ENCODE measurements around the gene IMPA2.

The IMPA2 gene

DNA sequence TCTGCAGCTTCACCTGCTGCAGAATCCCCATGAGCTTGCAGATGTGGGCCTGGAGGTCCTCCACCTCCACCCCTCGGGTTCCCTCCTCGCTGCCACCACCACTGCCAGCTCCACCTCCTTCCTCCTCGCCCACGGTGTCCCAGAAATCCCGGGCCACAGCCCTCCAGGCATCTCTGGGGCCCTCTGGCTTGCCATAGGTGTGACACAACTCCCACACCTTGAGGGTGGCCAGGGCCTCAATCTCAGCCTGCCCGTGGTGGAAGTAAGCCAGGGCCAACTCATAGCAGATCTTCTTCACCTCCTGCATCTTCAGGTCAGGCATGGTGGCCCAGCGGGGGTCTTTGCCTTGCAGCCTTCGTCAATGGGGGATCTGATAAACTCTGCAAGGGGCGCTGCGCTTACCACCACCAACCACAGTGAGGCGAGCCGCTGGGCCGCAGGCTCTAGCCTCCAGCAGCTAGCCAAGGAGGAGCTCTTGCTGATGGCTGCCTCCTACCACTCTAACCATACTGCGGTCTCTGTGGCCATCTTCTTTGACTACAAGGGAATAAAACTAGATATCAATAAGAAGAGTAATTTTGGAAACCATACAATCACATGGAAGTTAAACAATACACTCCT lies 76.2 kb downstream of the IMPA2 start:
- TF ChIP-seq, protein P1, sequence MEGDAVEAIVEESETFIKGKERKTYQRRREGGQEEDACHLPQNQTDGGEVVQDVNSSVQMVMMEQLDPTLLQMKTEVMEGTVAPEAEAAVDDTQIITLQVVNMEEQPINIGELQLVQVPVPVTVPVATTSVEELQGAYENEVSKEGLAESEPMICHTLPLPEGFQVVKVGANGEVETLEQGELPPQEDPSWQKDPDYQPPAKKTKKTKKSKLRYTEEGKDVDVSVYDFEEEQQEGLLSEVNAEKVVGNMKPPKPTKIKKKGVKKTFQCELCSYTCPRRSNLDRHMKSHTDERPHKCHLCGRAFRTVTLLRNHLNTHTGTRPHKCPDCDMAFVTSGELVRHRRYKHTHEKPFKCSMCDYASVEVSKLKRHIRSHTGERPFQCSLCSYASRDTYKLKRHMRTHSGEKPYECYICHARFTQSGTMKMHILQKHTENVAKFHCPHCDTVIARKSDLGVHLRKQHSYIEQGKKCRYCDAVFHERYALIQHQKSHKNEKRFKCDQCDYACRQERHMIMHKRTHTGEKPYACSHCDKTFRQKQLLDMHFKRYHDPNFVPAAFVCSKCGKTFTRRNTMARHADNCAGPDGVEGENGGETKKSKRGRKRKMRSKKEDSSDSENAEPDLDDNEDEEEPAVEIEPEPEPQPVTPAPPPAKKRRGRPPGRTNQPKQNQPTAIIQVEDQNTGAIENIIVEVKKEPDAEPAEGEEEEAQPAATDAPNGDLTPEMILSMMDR (IDR thresholded peaks at IDR 0.05; ENCODE audit: unreplicated experiment in 3 of 3) = no peak
- no peaks in the 10 kb centered on the region for H3K9me3 Mint-ChIP-seq
- no peak overlapping the region for H3K4me3 Mint-ChIP-seq
- no peaks in the 10 kb centered on the region for H3K27me3 Mint-ChIP-seq (ENCODE audit: low read depth)
- H3K27ac Mint-ChIP-seq = no peak overlapping the region
- no peaks in the 10 kb centered on the region for H3K36me3 Mint-ChIP-seq (ENCODE audit: low read depth)
- H3K4me1 Mint-ChIP-seq = peaks cover 9% of the 10 kb centered on the region

DNA sequence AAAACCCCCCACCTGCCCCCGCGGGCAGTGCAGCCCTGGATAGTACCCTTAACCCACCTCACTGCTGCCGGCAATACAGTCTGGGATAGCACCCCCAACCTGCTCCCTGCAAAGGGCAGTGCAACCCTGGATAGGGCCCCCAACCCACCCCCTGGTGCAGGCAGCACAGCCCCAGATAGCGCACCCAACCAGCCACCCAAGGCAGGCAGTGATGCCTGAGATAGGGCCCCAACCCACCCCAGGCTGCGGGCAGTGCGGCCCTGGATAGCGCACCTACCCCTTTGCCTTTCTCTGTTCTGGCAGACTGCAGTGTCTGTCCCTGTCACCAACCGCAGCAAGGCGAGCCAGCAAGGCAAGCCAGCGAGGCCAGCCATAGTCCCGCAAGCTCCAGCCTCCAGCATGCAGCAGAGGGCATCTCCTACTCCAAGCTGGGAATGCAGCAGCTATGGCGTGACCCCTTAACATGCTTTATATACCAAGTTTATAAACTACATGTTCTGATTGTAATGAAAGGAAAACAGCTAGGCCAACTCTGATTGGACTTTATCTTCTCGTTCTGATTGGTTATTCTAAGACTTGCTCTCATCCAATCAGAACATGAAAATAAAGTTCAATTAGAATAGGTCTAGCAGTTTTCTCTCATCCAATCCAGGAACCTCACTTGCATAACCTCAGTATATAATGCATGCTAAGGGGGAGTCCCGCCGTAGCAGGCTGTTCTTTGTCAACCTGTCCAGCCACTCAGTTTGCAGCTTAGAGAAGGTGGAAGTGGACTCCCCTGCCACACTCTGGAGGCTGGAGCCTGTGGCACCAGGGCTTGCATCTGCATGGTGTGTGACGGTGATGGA lies 78.3 kb downstream of the IMPA2 start:
- no peaks in the 10 kb centered on the region for H3K36me3 Mint-ChIP-seq (ENCODE audit: low read depth)
- no peaks in the 10 kb centered on the region for H3K9me3 Mint-ChIP-seq
- H3K27me3 Mint-ChIP-seq (ENCODE audit: low read depth) = no peaks in the 10 kb centered on the region
- no peak overlapping the region for H3K4me3 Mint-ChIP-seq
- H3K27ac Mint-ChIP-seq = no peak overlapping the region
- TF ChIP-seq, protein P1 (IDR thresholded peaks at IDR 0.05; ENCODE audit: unreplicated experiment in 3 of 3) = no peak
- peaks cover 9% of the 10 kb centered on the region for H3K4me1 Mint-ChIP-seq

DNA sequence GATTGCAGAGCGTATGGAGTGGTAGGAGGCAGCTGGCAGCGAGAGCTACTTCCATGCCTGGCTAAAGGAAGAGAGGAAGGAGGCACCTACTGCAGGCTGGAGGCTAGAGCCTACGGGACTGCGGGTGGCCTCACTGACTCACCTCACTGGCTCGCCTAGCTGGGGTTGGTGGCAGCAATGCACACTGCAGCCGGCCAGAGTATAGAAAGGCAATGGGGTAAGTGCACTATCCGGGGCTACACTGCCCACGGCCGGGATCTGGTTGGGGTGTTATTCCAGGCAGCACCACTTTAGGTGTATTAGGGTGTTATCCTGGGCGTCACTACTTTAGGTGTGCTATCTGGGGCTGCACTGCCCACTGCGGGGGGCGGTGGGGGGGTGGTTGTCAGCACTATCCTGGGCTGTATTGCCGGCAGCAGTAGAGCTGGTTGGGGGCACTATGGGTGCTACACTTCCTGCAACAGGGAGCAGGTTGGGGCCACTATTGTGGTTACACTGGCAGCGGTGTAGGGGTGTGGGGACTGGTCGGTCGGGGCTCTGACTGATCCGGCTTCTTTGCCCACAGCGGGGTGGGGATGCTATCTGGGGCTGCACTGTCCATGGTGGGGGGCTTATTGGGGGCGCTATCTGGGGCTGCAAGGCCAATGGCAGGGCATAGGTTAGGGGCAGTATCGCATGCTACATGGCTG lies 79.0 kb downstream of the IMPA2 start:
- Mint-ChIP-seq H3K27ac (no peak overlapping the region), H3K36me3 (ENCODE audit: low read depth) (no peaks in the 10 kb centered on the region), H3K27me3 (ENCODE audit: low read depth) (no peaks in the 10 kb centered on the region), H3K4me3 (no peak overlapping the region), H3K9me3 (no peaks in the 10 kb centered on the region), H3K4me1 (peaks cover 9% of the 10 kb centered on the region)
- TF ChIP-seq, protein P1 (IDR thresholded peaks at IDR 0.05; ENCODE audit: unreplicated experiment in 3 of 3) = no peak

DNA sequence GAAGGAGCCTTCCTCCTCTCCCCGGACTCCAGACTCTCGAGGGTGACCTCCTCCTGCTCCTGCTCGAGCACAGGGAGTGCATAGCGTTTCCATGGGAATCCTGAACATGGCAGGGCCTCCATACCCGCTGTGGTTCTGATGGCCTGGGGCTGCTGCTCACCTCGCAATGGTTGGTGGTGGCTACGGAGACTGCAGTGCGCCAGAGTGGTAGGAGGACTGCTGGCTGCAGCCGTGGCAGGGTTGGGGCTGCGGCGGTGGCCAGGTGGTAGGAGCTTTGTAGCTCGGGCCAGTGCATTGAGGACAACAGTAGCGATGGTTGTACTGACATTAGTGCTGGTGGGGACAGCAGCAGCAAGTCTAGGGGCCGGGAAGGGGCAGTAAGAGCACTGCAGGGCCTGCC lies 80.4 kb downstream of the IMPA2 start:
- Mint-ChIP-seq H3K4me1 (no peaks in the 10 kb centered on the region), H3K9me3 (no peaks in the 10 kb centered on the region), H3K4me3 (no peak overlapping the region), H3K27me3 (ENCODE audit: low read depth) (no peaks in the 10 kb centered on the region), H3K36me3 (ENCODE audit: low read depth) (no peaks in the 10 kb centered on the region), H3K27ac (no peak overlapping the region)
- TF ChIP-seq, protein P1 (IDR thresholded peaks at IDR 0.05; ENCODE audit: unreplicated experiment in 3 of 3) = no peak

DNA sequence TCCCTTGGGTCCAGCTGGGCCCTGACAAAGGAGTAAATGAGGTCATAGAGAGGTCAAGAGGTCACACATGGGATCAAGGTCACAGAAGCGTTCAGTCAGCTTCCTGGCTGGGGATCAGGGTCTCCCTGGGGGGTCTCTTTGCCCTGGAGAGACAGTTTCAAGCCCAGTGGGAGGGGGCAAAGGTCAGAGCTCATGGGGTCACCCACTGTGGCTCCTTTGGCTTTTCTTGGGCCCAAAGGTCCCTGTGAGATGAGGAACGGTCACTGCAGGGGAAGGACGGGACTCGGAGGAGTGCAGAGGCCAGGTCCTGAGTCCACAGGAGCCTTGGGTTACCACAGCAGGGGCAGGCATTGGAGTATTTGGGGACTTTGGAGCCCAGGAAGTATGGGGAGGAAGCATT lies 81.7 kb downstream of the IMPA2 start:
- Mint-ChIP-seq H3K4me3 (no peak overlapping the region), H3K27me3 (ENCODE audit: low read depth) (no peaks in the 10 kb centered on the region), H3K4me1 (no peaks in the 10 kb centered on the region), H3K9me3 (no peaks in the 10 kb centered on the region), H3K36me3 (ENCODE audit: low read depth) (no peaks in the 10 kb centered on the region), H3K27ac (no peak overlapping the region)
- TF ChIP-seq, protein P1 (IDR thresholded peaks at IDR 0.05; ENCODE audit: unreplicated experiment in 3 of 3) = no peak
